ENCODE data around the gene SMG1. TPM values are rescaled to one million over a fixed set of nuclear protein-coding genes. Genes with fewer than 3 reads are reported as not detected.
"Not testable (repeated sequence)": the region's sequence is repeated elsewhere in the genome, so short reads cannot be mapped to it uniquely, and the experiment has no call there.

SMG1 gene
- total RNA-seq, result 100 to 1,000 TPM in 1 of 8 experiments, 10 to 100 TPM in 7; 31.1 to 100 (median 42.5) TPM

DNA sequence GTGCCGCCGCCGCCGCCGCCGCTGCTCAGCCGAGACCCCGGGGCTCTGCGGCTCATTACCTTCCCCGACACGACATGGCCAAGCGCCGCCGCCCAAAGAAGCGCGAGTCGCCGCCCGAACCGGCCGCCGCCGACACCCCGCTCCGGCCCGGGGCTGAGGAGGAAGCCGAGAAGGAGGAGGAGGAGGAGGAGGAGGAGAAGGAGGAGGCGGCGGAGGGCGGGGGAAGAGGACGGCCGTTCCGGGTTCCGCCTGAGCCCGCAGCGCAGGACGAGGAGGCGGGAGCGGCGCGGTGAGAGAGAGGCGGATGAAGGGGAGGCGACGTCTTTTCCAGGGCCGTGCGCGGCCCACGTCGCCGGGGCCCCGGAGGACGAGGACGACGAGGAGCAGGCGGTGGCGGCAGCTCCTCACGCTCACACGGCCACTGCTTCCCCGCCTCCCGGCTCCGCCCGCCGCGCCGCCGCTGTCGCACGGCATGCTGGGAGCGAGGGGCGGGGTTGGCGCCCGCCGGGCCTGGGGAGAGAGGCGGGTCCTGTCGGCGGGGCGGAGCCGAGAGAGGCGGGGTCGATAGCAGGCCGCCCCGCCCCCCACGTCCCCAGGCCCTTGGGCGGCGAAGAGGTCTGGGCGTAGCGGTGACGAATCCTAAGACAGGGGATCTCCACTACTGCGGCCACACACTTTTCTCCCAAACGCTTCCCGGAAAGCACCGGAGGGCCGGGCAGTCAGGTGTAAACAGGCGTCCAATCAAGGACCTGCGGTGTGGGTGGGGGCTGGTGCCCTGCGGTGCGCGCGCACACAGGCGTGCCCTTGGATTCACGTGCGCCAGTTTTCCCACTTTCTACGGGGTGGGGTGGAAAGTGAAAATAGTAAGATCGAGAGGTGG lies at the start of gene SMG1:
TSS of gene SMG1 (minus strand) at position 423 of the 880 bp plus-strand sequence. CDS start at position 56, 367 bp downstream.
- in situ Hi-C loops (cut with MboI; ENCODE audit: low pct_unique_long_range_greater_than_20kb in 2 of 9, low sequenced_read_pairs in 9 of 9, unreplicated experiment in 9 of 9); H3K4me1 ChIP-seq (replicated peaks in 1 of 2): not testable (repeated sequence)
- WGBS, 10 experiments, result 0 to 10% (median 0%) methylated on average over 1 to 4 of the region's 104 CpGs; no CpG with 5 or more reads in 7 of the 10 experiments
- Histone ChIP-seq H3K4me3 (peak within 1 kb of the TSS; percentile 62 to 88 (median 74)), H3K27ac (peak within 1 kb of the TSS; percentile 79 to 83)
- peak; percentile 85 to 98 (median 96) for ATAC-seq (replicated peaks in 6 of 8)

DNA sequence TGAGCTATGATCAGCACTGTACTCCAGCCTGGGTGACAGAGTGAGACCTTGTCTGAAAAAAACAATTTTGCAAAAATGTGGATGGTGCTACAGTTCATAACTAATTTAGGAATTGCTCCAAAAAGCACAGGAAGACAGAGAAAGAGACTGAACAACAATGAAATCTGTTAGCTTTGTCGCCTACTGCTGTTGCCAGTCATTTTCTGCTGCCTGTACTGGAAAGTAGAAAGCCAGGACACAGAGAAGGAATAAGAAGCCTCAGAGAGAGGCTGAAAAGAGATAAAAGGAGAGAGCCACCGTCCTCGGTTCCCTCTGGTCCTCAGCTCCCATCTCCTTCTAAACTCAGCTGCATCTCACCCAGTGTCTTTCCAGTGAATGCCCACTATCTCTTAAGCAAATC lies 48.9 kb upstream of the SMG1 start:
- 0 to 74% (median 51%) methylated on average over 1 to 3 of the region's 3 CpGs; no CpG with 5 or more reads in 3 of the 10 experiments for WGBS, 10 experiments
- Histone ChIP-seq H3K4me1 (replicated peaks in 1 of 2) (no peaks in the 10 kb centered on the region), H3K4me3 (no peak overlapping the region), H3K27ac (no peak overlapping the region)
- in situ Hi-C loops (cut with MboI; ENCODE audit: low pct_unique_long_range_greater_than_20kb in 2 of 9, low sequenced_read_pairs in 9 of 9, unreplicated experiment in 9 of 9), result no loop called here
- ATAC-seq (replicated peaks in 6 of 8), result no peak

DNA sequence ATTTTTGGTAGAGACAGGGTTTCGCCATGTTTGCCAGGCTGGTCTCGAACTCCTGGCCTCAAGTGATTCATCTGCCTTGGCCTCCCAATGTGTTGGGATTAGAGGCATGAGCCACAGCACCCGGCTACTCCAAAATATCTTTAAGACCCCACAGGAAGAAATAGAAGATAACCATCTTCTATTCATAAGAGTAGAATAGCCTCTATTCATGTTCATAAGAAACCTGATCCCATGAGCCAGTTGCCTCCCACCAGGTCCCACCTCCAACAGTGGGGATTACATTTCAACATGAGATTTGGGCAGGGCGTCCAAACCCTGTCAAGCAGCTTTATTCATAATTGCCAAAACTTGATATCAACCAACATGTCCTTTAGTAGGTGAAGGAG lies 43.6 kb upstream of the SMG1 start:
- ATAC-seq (replicated peaks in 6 of 8), result no peak
- in situ Hi-C loops (cut with MboI; ENCODE audit: low pct_unique_long_range_greater_than_20kb in 2 of 9, low sequenced_read_pairs in 9 of 9, unreplicated experiment in 9 of 9), result loop anchor here in 1 of 9 experiments (25.0 kb wide), 1 partner anchor 158 kb away; the partner anchor contains the start of gene ARL6IP1
- Histone ChIP-seq H3K4me3 (no peak overlapping the region), H3K4me1 (replicated peaks in 1 of 2) (no peaks in the 10 kb centered on the region), H3K27ac (no peak overlapping the region)
- WGBS, 10 experiments, result 0 to 100% (median 77%) methylated on average over 1 to 4 of the region's 4 CpGs; no CpG with 5 or more reads in 2 of the 10 experiments

DNA sequence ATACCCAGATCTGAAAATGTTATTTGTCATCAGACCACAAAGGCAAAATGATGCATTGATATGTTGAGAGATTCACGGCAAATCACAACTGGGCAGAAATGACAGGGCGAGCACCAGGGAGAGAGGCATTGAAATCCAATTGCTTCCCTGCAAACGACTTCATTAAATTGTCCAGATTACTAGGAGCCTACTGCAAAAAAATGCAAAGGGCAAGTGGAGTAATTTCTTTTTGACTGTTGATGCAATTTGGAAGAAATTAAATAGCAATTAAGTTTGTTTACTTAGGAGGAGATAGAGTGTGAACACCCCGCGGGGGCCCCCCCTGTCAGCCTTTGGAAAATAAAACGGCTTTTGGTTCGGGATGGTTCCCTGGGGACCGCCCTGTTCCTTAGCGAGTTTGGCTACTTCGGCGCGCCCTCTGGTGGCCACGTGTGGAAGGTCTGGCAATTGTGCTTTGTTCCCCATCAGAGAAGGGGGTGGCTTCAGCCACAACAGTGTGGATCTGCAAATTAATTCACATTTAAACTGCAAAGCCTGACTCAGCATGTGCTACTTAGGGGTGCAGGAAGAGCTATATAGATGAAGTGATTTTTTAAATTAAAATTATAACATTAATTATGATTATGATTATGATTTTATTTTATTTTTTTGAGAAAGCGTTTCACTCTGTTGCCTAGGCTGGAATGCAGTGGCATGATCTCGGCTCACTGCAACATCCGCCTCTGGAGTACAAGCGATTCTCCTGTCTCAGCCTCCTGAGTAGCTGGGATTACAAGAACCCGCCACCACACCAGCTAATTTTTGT lies 43.0 kb upstream of the SMG1 start:
- no peak overlapping the region for H3K27ac ChIP-seq
- in situ Hi-C loops (cut with MboI; ENCODE audit: low pct_unique_long_range_greater_than_20kb in 2 of 9, low sequenced_read_pairs in 9 of 9, unreplicated experiment in 9 of 9), result loop anchor here in 1 of 9 experiments (25.0 kb wide), 1 partner anchor 157 kb away; the partner anchor contains the start of gene ARL6IP1
- 0 to 58% (median 16%) methylated on average over 2 to 17 of the region's 18 CpGs for WGBS, 10 experiments
- H3K4me3 ChIP-seq, result peak overlapping the region; percentile 16 to 37 (median 21)
- peak; percentile 93 to 99 (median 98) for ATAC-seq (replicated peaks in 6 of 8)
- no peaks in the 10 kb centered on the region for H3K4me1 ChIP-seq (replicated peaks in 1 of 2)

DNA sequence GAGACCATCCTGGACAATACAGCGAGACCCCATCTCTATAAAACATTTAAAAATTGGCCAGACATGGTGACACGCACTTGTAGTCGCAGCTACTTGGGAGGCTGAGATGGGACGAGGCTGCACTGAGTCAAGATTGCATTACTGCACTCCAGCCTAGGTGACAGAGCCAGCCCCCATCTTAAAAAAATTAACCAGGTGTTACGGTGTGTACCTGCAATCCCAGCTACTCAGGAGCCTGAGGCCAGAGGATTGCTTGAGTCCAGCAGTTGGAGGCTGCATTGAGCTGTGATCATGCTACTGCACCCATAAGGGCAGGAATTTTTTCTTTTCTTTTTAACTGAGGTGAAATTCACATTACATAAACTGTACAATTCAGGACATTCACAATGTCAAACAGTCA lies 40.6 kb upstream of the SMG1 start:
- Histone ChIP-seq H3K27ac (no peak overlapping the region), H3K4me1 (replicated peaks in 1 of 2) (no peaks in the 10 kb centered on the region), H3K4me3 (no peak overlapping the region)
- ATAC-seq (replicated peaks in 6 of 8), result no peak
- 86 to 100% (median 100%) methylated on average over 1 to 4 of the region's 5 CpGs; no CpG with 5 or more reads in 5 of the 10 experiments for WGBS, 10 experiments
- in situ Hi-C loops (cut with MboI; ENCODE audit: low pct_unique_long_range_greater_than_20kb in 2 of 9, low sequenced_read_pairs in 9 of 9, unreplicated experiment in 9 of 9), result loop anchor here in 1 of 9 experiments (25.0 kb wide), 1 partner anchor 154 kb away; the partner anchor contains the start of gene ARL6IP1

DNA sequence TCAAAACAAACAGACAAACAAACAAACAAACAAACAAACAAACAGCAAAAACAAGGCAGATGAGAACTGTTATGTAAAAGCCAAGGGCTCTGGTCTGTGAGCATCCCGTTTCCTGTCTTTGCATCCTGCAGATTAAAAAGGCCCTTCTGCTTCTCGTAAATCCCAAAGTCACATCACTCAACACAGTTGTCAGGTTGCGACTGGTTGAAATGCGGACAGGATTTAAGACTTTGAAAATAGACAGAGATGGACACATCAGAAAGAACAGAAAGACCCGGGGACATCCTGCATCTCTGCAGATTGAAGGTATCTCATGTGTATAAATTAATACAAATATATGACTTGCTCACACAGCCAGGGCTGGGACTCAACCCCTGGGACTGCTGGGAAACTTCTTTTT lies 39.3 kb upstream of the SMG1 start:
- Histone ChIP-seq H3K4me3 (no peak overlapping the region), H3K4me1 (replicated peaks in 1 of 2) (no peaks in the 10 kb centered on the region), H3K27ac (no peak overlapping the region)
- ATAC-seq (replicated peaks in 6 of 8), result no peak
- WGBS, 10 experiments, result 26 to 100% (median 86%) methylated on average over 1 to 5 of the region's 5 CpGs; no CpG with 5 or more reads in 2 of the 10 experiments
- in situ Hi-C loops (cut with MboI; ENCODE audit: low pct_unique_long_range_greater_than_20kb in 2 of 9, low sequenced_read_pairs in 9 of 9, unreplicated experiment in 9 of 9), result loop anchor here in 1 of 9 experiments (25.0 kb wide), 1 partner anchor 153 kb away; the partner anchor contains the start of gene ARL6IP1

DNA sequence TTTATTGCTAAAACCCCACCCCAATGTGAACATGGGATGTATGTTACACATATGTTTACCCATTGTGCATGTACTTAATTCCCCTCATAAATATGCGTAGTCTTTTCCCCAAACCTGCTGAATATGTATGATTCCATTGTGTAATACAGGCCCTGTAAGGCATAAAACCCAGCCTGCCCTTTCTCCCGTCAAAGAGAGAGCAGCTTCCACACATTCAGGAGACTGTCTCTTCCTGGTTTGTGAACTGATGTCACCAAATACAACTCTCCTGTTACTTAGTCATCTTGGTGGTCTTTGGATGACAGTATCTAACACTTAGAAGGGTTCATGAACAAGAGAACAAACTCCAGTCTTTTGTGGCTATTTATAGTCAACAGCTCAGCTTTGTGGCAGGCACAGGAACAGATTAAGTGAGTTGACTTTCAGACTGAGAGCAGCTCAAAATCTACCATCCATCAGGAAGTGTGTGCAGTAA lies 32.9 kb upstream of the SMG1 start:
- WGBS, 10 experiments, result 0 to 57% (median 13%) methylated on average over 1 to 2 of the region's 2 CpGs
- ATAC-seq (replicated peaks in 6 of 8), result peak; percentile 88 to 97 (median 92)
- Histone ChIP-seq H3K4me3 (no peak overlapping the region), H3K4me1 (replicated peaks in 1 of 2) (peaks cover 19 to 21% of the 10 kb centered on the region in 2 donors), H3K27ac (peak overlapping the region; percentile 58 to 82)
- in situ Hi-C loops (cut with MboI; ENCODE audit: low pct_unique_long_range_greater_than_20kb in 2 of 9, low sequenced_read_pairs in 9 of 9, unreplicated experiment in 9 of 9), result loop anchor here in 1 of 9 experiments (25.0 kb wide), 1 partner anchor 147 kb away; the partner anchor contains the start of gene ARL6IP1

DNA sequence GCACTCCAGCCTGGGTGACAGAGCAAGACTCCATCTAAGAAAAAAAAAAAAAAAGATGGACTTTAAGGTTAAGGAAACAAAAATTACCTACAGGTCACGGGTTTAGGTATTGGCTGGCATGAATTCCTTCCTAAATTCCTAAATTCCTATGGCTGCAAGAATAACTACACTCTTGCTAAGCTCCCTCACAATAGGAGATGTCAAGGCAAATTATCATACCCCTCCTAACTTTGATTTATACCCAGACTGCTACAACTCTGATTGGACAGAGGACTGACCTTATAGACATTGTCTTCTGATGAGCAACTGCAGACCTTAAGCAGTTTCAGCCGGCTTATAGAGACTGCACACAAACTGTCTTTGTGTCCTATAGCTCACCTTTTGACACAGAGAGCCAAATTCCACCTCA lies 32.4 kb upstream of the SMG1 start:
- H3K4me3 ChIP-seq, result no peak overlapping the region
- in situ Hi-C loops (cut with MboI; ENCODE audit: low pct_unique_long_range_greater_than_20kb in 2 of 9, low sequenced_read_pairs in 9 of 9, unreplicated experiment in 9 of 9), result loop anchor here in 1 of 9 experiments (25.0 kb wide), 1 partner anchor 146 kb away; the partner anchor contains the start of gene ARL6IP1
- 0 to 100% (median 37%) methylated on average over 1 to 2 of the region's 2 CpGs; no CpG with 5 or more reads in 2 of the 10 experiments for WGBS, 10 experiments
- H3K4me1 ChIP-seq (replicated peaks in 1 of 2), result peaks cover 19 to 21% of the 10 kb centered on the region in 2 donors
- peak in 6 of 8 experiments; percentile 66 to 94 (median 90) for ATAC-seq (replicated peaks in 6 of 8)
- peak overlapping the region; percentile 58 to 82 for H3K27ac ChIP-seq

DNA sequence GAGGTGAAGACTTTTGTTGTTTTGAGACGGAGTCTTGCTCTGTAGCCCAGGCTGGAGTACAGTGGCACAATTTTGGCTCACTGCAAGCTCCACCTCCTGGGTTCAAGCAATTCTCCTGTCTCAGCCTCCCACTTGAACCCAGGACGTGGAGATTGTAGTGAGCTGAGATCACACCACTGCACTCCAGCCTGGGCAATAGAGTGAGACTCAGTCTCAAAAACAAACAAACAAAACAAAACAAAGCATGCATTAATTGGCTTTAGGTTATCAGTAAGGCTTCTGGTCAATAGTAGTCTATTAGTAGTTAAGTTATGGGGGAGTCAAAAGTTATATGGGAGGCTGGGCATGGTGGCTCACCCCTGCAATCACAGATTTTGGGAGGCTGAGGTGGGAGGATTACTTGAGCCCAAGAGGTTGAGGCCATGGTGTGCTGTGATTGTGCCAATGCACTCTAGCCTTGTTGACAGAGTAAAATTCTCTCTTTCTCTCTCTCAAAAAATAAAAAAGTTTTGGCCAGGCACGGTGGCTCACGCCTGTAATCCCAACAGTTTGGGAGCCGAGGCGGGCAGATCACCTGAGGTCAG lies 30.5 kb upstream of the SMG1 start:
- ATAC-seq (replicated peaks in 6 of 8); H3K27ac ChIP-seq; H3K4me3 ChIP-seq: not testable (repeated sequence)
- 44 to 100% (median 91%) methylated on average over 1 to 5 of the region's 6 CpGs; no CpG with 5 or more reads in 3 of the 10 experiments for WGBS, 10 experiments
- peaks cover 19 to 21% of the 10 kb centered on the region in 2 donors for H3K4me1 ChIP-seq (replicated peaks in 1 of 2)
- in situ Hi-C loops (cut with MboI; ENCODE audit: low pct_unique_long_range_greater_than_20kb in 2 of 9, low sequenced_read_pairs in 9 of 9, unreplicated experiment in 9 of 9), result loop anchor here in 1 of 9 experiments (25.0 kb wide), 1 partner anchor 144 kb away; the partner anchor contains the start of gene ARL6IP1

DNA sequence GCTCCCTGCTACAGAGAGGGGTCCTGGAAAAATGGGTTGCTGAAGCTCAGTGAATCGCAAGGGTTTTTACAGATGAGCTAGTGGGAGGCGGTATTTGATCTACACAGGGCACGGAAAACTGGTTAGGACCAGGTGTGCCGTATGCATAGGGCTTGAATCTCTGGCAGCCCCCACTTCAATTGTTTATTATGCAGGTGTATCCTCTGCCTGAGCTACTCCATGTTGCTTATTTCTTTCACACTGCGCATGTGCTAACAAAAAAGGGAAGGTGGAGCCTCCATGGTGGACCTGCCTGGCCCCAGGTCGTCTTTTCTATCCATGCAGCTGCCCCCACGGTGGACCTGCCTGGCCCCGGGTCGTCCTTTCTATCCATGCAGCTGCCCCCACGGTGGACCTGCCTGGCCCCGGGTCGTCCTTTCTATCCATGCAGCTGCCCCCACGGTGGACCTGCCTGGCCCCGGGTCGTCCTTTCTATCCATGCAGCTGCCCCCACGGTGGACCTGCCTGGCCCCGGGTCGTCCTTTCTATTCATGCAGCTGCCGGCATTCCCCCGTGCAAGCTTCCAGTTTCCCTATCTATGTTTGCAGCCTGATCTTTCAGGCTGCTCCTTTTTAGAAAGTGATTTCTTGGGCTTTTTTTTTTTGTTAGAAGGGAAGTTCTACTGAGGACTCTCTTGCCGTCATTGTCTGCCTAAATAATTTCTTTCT lies 29.8 kb upstream of the SMG1 start:
- ATAC-seq (replicated peaks in 6 of 8), result not testable (repeated sequence)

DNA sequence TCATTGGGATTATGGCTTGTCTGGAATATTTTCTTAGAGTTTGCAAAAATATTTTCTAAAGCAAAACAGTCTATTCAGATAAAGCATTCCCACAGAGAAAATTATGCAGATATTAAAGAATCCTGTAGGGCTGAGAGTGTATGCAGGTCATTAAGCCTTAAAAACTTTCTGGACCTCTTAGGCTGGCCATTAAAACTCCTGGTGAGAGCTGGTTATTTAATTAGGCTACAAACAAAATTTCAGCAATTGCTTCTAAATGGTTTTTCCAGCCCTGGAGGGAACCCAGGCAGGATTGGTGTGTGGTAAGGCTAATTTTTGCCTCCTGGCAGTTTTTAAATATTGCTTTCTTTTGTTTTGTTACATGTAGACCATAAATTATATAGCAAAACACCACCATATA lies 27.3 kb upstream of the SMG1 start:
- no peak overlapping the region for H3K27ac ChIP-seq
- in situ Hi-C loops (cut with MboI; ENCODE audit: low pct_unique_long_range_greater_than_20kb in 2 of 9, low sequenced_read_pairs in 9 of 9, unreplicated experiment in 9 of 9), result loop anchor here in 1 of 9 experiments (25.0 kb wide), 1 partner anchor 141 kb away; the partner anchor contains the start of gene ARL6IP1
- peaks cover 5% of the 10 kb centered on the region in 2 donors for H3K4me1 ChIP-seq (replicated peaks in 1 of 2)
- no peak for ATAC-seq (replicated peaks in 6 of 8)
- no peak overlapping the region for H3K4me3 ChIP-seq

More for the DNA sequence above, 29.8 kb upstream of the SMG1 start:
- 14 to 90% (median 70%) methylated on average over 1 to 5 of the region's 21 CpGs; no CpG with 5 or more reads in 4 of the 10 experiments for WGBS, 10 experiments
- not testable (repeated sequence) for H3K27ac ChIP-seq, H3K4me3 ChIP-seq
- in situ Hi-C loops (cut with MboI; ENCODE audit: low pct_unique_long_range_greater_than_20kb in 2 of 9, low sequenced_read_pairs in 9 of 9, unreplicated experiment in 9 of 9), result loop anchor here in 1 of 9 experiments (25.0 kb wide), 1 partner anchor 144 kb away; the partner anchor contains the start of gene ARL6IP1
- peaks cover 19 to 21% of the 10 kb centered on the region in 2 donors for H3K4me1 ChIP-seq (replicated peaks in 1 of 2)

All from motor neuron (in vitro differentiated cells).